Trophoblast cell (in vitro differentiated cells and primary cell): Measurements from ENCODE around the gene PCDH11X.
"Not testable (repeated sequence)": the region's sequence is repeated elsewhere in the genome, so short reads cannot be mapped to it uniquely, and the experiment has no call there.

Source experiments
- DNase-seq, 2 donors: peaks; one replicate each; pipeline ENCODE4 v3.0.0-alpha.2; 2016
- H2AFZ ChIP-seq: 2 replicates; pipeline ENCODE4 v1.6.1; 2013; ENCODE audit warnings: low read length, moderate library complexity, mild to moderate bottlenecking; ENCODE audit not compliant: insufficient read depth, poor library complexity
- H2AK5ac ChIP-seq: 2 replicates; pipeline ENCODE4 v1.6.1; 2013; ENCODE audit warnings: mild to moderate bottlenecking, low read length
- H2BK120ac ChIP-seq: 2 replicates; pipeline ENCODE4 v1.6.1; 2013; ENCODE audit warnings: low read length, mild to moderate bottlenecking, moderate library complexity; ENCODE audit not compliant: insufficient read depth, poor library complexity
- H2BK12ac ChIP-seq: 2 replicates; pipeline ENCODE4 v1.6.1; 2013; ENCODE audit warnings: mild to moderate bottlenecking, low read length, moderate library complexity
- H2BK5ac ChIP-seq: 2 replicates; pipeline ENCODE4 v1.6.1; 2013; ENCODE audit warnings: low read length, low read depth, moderate library complexity, mild to moderate bottlenecking; ENCODE audit not compliant: poor library complexity
- H3K14ac ChIP-seq: 2 replicates; pipeline ENCODE4 v1.6.1; 2013; ENCODE audit warnings: mild to moderate bottlenecking, low read length
- H3K18ac ChIP-seq: 2 replicates; pipeline ENCODE4 v1.6.1; 2013; ENCODE audit warnings: mild to moderate bottlenecking, low read length
- H3K23ac ChIP-seq: 2 replicates; pipeline ENCODE4 v1.6.1; 2013; ENCODE audit warnings: low read length
- H3K27ac ChIP-seq: 2 replicates; pipeline ENCODE4 v1.5.1; 2013; ENCODE audit warnings: low read depth, mild to moderate bottlenecking, inconsistent platforms, low read length, moderate library complexity
- H3K27me3 ChIP-seq: 2 replicates; pipeline ENCODE4 v1.6.1; 2013; ENCODE audit warnings: inconsistent platforms, mild to moderate bottlenecking, low read length, moderate library complexity; ENCODE audit not compliant: insufficient read depth
- H3K36me3 ChIP-seq, 2 experiments: 1 replicate in 1 of 2; 2 replicates in 1 of 2; pipeline ENCODE4 v1.6.1; 2013; ENCODE audit warnings: low read length in 2 of 2, mild to moderate bottlenecking in 2 of 2, moderate library complexity in 1 of 2; ENCODE audit not compliant: insufficient read depth in 2 of 2, control insufficient read depth in 1 of 2
- H3K4ac ChIP-seq: 2 replicates; pipeline ENCODE4 v1.6.1; 2013; ENCODE audit warnings: low read depth, mild to moderate bottlenecking, low read length, moderate library complexity
- H3K4me1 ChIP-seq, 2 experiments: 1 replicate in 1 of 2; 2 replicates in 1 of 2; pipeline ENCODE4 v1.6.1; 2013; ENCODE audit warnings: low read length in 2 of 2, mild to moderate bottlenecking in 2 of 2, moderate library complexity in 1 of 2; ENCODE audit not compliant: insufficient read depth in 2 of 2, control insufficient read depth in 1 of 2
- H3K4me2 ChIP-seq: 2 replicates; pipeline ENCODE4 v1.6.1; 2013; ENCODE audit warnings: inconsistent platforms, mild to moderate bottlenecking, low read length, moderate library complexity
- H3K4me3 ChIP-seq: 2 replicates; pipeline ENCODE4 v1.5.1; 2013; ENCODE audit warnings: mild to moderate bottlenecking, low read depth, low read length, inconsistent platforms
- H3K79me1 ChIP-seq: one replicate; pipeline ENCODE4 v1.6.1; 2013; ENCODE audit warnings: low read length
- H3K79me2 ChIP-seq: 2 replicates; pipeline ENCODE4 v1.6.1; 2013; ENCODE audit warnings: low read length, mild to moderate bottlenecking; ENCODE audit not compliant: control insufficient read depth, insufficient read depth, poor library complexity
- H3K9ac ChIP-seq: 2 replicates; pipeline ENCODE4 v1.6.1; 2013; ENCODE audit warnings: mild to moderate bottlenecking, low read length
- H3K9me3 ChIP-seq: 2 replicates; pipeline ENCODE4 v1.6.1; 2013; ENCODE audit warnings: low read depth, mild to moderate bottlenecking, control low read depth, inconsistent platforms, low read length; ENCODE audit not compliant: insufficient read depth
- H4K12ac ChIP-seq: 2 replicates; pipeline ENCODE4 v1.6.1; 2013; ENCODE audit warnings: low read depth, mild to moderate bottlenecking, low read length, moderate library complexity
- H4K8ac ChIP-seq: 2 replicates; pipeline ENCODE4 v1.6.1; 2013; ENCODE audit warnings: low read depth, mild to moderate bottlenecking, low read length, moderate library complexity
- H4K91ac ChIP-seq: one replicate; pipeline ENCODE4 v1.6.1; 2013; ENCODE audit warnings: low read depth, mild to moderate bottlenecking, low read length, moderate library complexity
- WGBS: extraction: QIAGEN DNeasy Blood & Tissue Kit; methylation state at CpG from one replicate; pipeline ENCODE4 v1.1.7; 2013; ENCODE audit warnings: missing lambda C conversion rate; ENCODE audit not compliant: insufficient read length, insufficient coverage; ENCODE audit errors: extremely low coverage; 5-methylcytosine and 5-hydroxymethylcytosine counted together

PCDH11X gene

DNA sequence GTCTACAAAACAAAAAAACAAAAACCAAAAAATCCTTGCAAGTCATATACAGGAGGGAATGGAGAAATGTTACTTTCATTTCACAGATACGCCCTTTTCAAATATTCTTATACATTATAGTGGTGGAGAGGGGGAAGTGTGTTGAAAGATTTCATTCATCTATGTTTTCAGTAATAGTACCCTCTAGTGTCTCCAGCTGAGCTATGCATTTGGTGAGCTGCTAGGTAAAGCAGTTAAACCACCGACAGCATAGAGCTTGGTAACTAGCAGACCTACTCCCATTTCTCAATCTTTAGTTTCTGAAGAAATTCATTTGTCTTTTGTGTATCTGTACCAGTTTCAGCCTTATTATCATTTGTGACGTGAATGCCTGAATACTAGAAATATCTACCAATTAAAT lies 5.2 kb upstream of the PCDH11X start:
- H3K18ac ChIP-seq, H2BK12ac ChIP-seq, H2BK5ac ChIP-seq, H3K4me2 ChIP-seq, H3K4me1 ChIP-seq, H4K91ac ChIP-seq, H3K9me3 ChIP-seq, H3K79me2 ChIP-seq, H2BK120ac ChIP-seq, H3K9ac ChIP-seq, H3K27ac ChIP-seq, H4K12ac ChIP-seq, H3K79me1 ChIP-seq, H3K23ac ChIP-seq, H3K14ac ChIP-seq, H2AFZ ChIP-seq, H3K27me3 ChIP-seq, DNase-seq, H3K4ac ChIP-seq, H2AK5ac ChIP-seq, H3K4me3 ChIP-seq, H4K8ac ChIP-seq, H3K36me3 ChIP-seq: not testable (repeated sequence)
- WGBS = no CpG with 5 or more reads among the region's 3 CpGs

DNA sequence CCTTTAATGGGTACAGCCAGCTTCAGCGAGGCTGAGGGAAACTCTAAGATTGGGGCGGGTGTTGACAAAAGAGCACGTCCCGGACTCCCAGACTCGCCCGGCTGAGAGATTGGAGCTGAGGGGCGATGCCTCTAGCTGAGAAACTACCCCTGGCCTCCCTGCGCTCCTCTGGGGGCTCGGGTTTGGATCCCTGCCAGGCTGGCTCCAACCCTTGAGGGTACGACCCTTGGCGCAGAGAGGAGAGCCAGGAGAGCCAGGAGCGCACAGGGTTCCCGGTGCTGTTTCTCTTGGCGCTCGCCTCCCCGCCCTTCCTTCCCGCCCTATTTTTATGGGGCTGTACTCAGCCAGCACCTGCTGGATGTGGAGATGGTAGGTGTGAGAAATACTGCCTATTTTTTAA lies 833 bp downstream of the PCDH11X start:
- no CpG with 5 or more reads among the region's 17 CpGs for WGBS
- not testable (repeated sequence) for H3K4me3 ChIP-seq, H3K9me3 ChIP-seq, H3K79me2 ChIP-seq, H4K8ac ChIP-seq, H3K27me3 ChIP-seq, H4K91ac ChIP-seq, H2BK5ac ChIP-seq, H3K18ac ChIP-seq, H3K4me1 ChIP-seq, H2BK12ac ChIP-seq, H2AFZ ChIP-seq, H3K36me3 ChIP-seq, H2AK5ac ChIP-seq, H3K23ac ChIP-seq, DNase-seq, H2BK120ac ChIP-seq, H3K79me1 ChIP-seq, H3K27ac ChIP-seq, H3K14ac ChIP-seq, H3K4ac ChIP-seq, H4K12ac ChIP-seq, H3K9ac ChIP-seq
- peak overlapping the region; percentile 59 for H3K4me2 ChIP-seq

DNA sequence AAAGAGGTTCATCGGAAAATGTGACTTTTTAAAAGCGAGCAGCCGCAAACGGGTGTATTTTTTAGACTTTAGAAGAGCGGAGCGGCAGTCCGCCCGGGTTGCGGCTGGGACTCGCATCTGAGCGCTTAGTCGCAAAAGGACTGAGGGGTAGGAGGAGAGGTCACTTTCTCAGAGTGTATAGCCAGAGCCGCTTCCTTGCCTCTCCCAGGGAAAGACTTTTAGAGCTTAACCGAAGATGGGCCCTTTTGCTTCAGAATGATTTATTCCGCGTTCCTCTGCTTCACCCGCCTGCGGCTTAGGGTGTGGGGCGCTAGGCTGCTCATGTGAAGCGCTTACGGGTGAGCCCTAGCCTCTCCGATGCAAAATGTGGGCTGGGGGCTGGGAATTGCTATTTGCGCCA lies 1.5 kb downstream of the PCDH11X start:
- not testable (repeated sequence) for H3K79me2 ChIP-seq, H3K9ac ChIP-seq, H3K27me3 ChIP-seq, H4K12ac ChIP-seq, H3K4me3 ChIP-seq, H3K9me3 ChIP-seq, H3K23ac ChIP-seq, H3K14ac ChIP-seq, H2AFZ ChIP-seq, H3K4ac ChIP-seq, H3K36me3 ChIP-seq, H2BK5ac ChIP-seq, H4K91ac ChIP-seq, H3K27ac ChIP-seq, H3K18ac ChIP-seq, H3K79me1 ChIP-seq, H2AK5ac ChIP-seq, H2BK12ac ChIP-seq, H2BK120ac ChIP-seq, H4K8ac ChIP-seq, H3K4me1 ChIP-seq
- peak overlapping the region; percentile 69 for H3K4me2 ChIP-seq
- WGBS = no CpG with 5 or more reads among the region's 23 CpGs
- DNase-seq = peak in 1 of 2 donors; percentile 0

DNA sequence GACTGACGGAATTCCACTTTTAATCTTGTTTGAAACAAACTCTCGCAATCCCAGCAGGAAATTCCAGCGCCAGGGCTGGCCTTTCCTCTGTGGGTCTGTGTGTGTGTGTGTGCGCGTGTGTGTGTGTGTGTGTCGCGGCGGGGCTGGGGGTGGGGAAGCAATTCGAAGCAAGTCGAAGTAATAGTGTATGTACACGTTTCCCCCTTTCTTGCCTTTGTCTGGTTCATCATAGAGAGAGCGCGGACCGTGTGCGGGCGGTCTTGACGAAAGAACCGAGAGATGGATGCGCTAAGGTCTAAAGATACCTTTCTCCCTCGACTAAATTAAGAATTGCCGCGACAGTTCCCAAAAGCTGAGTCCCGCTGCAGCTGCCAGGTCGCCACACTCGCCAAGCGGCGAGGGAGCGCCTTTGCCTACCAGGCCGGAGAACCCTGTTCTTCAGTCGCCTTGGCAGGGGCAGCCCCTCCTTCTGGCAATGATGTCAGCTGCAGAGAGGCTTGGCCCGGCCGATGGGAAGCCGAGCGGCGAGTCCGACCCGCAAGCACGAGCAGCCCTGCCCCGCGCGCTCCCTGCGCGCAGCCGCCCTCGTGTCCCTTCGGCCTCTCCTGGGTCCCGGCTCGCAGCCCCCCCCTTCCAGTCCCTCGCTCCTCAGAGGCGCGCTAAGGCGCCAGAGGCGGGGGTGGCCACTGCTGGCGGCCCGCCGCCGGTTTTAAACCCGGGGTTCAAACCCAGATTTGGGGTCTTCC lies 2.6 kb downstream of the PCDH11X start:
- not testable (repeated sequence) for H3K4me1 ChIP-seq, H2AK5ac ChIP-seq, H3K14ac ChIP-seq, H3K27me3 ChIP-seq, H4K91ac ChIP-seq, H2AFZ ChIP-seq, H3K18ac ChIP-seq, H3K9me3 ChIP-seq, H3K27ac ChIP-seq, H3K79me2 ChIP-seq, H3K36me3 ChIP-seq, H2BK120ac ChIP-seq, H3K23ac ChIP-seq, H4K8ac ChIP-seq, H3K4ac ChIP-seq, H2BK5ac ChIP-seq, H3K79me1 ChIP-seq, H3K9ac ChIP-seq, H2BK12ac ChIP-seq
- WGBS = no CpG with 5 or more reads among the region's 58 CpGs
- peak overlapping the region; percentile 70 for H4K12ac ChIP-seq
- H3K4me2 ChIP-seq = peak overlapping the region; percentile 66
- peak overlapping the region; percentile 48 for H3K4me3 ChIP-seq
- DNase-seq = peak; percentile 0 to 30
